AG04449 (cell line): Measurements from ENCODE around the gene UHMK1.
"Not testable (repeated sequence)": the region's sequence is repeated elsewhere in the genome, so short reads cannot be mapped to it uniquely, and the experiment has no call there.

Source experiments
- CTCF ChIA-PET: fragments of 350-600 bp; formaldehyde crosslinking; extraction: SDS; loops from one replicate; lab custom pipeline; 2021; ENCODE audit warnings: antibody characterized with exemption; lab: Yijun Ruan, JAX
- POLR2A ChIA-PET: fragments of 400-600, 350-600 bp; formaldehyde crosslinking; extraction: SDS; loops from one replicate; lab custom pipeline; 2020; ENCODE audit warnings: antibody characterized with exemption, inconsistent platforms; lab: Yijun Ruan, JAX
- DNase-seq: peaks from one replicate; pipeline ENCODE4 v3.0.0-alpha.2; 2010; ENCODE audit warnings: low read depth, low spot score
- H3K4me3 ChIP-seq: 2 replicates; pipeline ENCODE4 v1.5.1; 2011; ENCODE audit warnings: low read depth, mild to moderate bottlenecking, control low read depth, low read length
- TF ChIP-seq, protein P1 (sequence below): IDR thresholded peaks from one replicate; pipeline ENCODE4 v1.5.1; 2011; ENCODE audit warnings: mild to moderate bottlenecking, moderate library complexity, low read length, control low read depth, inconsistent platforms; ENCODE audit not compliant: insufficient read depth; ENCODE audit errors: missing control alignments

UHMK1 gene

GRCh38 chr1:162487241-162487640 is 10.4 kb upstream of the UHMK1 start:
- ChIA-PET CTCF (no interaction called here), POLR2A (no interaction called here)
- TF ChIP-seq, protein P1, sequence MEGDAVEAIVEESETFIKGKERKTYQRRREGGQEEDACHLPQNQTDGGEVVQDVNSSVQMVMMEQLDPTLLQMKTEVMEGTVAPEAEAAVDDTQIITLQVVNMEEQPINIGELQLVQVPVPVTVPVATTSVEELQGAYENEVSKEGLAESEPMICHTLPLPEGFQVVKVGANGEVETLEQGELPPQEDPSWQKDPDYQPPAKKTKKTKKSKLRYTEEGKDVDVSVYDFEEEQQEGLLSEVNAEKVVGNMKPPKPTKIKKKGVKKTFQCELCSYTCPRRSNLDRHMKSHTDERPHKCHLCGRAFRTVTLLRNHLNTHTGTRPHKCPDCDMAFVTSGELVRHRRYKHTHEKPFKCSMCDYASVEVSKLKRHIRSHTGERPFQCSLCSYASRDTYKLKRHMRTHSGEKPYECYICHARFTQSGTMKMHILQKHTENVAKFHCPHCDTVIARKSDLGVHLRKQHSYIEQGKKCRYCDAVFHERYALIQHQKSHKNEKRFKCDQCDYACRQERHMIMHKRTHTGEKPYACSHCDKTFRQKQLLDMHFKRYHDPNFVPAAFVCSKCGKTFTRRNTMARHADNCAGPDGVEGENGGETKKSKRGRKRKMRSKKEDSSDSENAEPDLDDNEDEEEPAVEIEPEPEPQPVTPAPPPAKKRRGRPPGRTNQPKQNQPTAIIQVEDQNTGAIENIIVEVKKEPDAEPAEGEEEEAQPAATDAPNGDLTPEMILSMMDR = no peak
- H3K4me3 ChIP-seq = no peak overlapping the region
- DNase-seq = no peak

- CTCF ChIA-PET = no interaction called here
- H3K4me3 ChIP-seq = no peak overlapping the region
- TF ChIP-seq, protein P1 = no peak
- no peak for DNase-seq
- POLR2A ChIA-PET = no interaction called here
Measured at GRCh38 chr1:162488219-162488618, 9.4 kb upstream of the UHMK1 start.

- POLR2A ChIA-PET = not testable (repeated sequence)
Measured at GRCh38 chr1:162495531-162496233, 1.9 kb upstream of the UHMK1 start.

DNA sequence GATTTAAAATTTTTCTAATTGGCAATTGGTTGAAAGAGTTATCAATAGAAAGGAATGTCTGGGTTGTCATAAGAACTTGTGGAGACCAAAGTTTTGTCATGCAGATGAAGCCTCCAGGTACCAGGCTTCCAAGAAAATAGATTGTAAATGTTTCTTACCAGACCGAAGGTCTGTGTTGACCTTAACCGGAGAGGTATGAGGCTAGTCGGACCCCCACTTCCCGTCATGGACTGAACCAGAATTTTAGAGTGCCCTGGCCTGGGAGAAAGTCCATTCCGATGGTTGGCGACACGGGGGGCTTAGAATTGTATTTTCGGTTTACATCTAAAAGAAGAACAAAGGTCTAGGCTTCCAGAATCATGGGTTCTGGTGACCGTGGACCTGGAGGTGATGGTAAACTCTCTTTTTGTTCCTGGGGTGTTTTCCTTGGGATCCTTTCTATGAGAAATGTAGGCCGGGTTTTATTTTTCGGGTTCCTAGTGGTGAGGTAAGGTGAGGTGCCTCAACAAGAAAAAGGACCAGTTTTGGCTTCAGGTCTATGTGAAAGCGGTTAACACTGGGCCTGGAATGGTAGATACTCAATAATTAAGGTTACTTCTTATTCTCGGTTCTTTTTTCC is 405 bp upstream of the UHMK1 start:
- ChIA-PET POLR2A (no interaction called here), CTCF (no interaction called here)
- TF ChIP-seq, protein P1 = no peak
- H3K4me3 ChIP-seq = peak overlapping the region; percentile 94
- DNase-seq = no peak

More at GRCh38 chr1:162495531-162496233, 1.9 kb upstream of the UHMK1 start:
- DNase-seq, H3K4me3 ChIP-seq, CTCF ChIA-PET: not testable (repeated sequence)

DNA sequence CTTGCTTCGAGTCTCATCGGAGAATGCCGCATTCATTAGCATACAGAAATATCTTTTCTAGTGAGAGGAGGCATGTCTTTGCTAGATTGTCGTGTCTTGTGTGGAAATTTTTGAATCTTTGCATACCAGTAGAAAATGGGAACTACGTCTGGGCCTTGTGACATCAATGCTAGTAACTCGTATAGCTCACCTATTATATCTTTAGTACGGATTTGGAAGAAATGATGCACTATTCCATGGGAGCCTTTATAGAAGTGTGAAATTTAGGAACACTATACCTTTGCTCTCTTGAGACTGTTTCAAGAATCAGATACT is 835 bp downstream of the UHMK1 start:
- ChIA-PET POLR2A (no interaction called here), CTCF (interaction anchor here (1.0 to 1.2 kb wide), 2 partner anchors 101 to 442 kb away, joined by 3 read pairs; no protein-coding TSS in a partner anchor)
- TF ChIP-seq, protein P1 = no peak
- DNase-seq = no peak
- peak overlapping the region; percentile 94 for H3K4me3 ChIP-seq

GRCh38 chr1:162500805-162501204 is 3.2 kb downstream of the UHMK1 start:
- H3K4me3 ChIP-seq = no peak overlapping the region
- no peak for DNase-seq
- TF ChIP-seq, protein P1 = no peak
- CTCF ChIA-PET = interaction anchor here (1.8 kb wide), 1 partner anchor 113 kb away, joined by 4 read pairs; no protein-coding TSS in a partner anchor
- POLR2A ChIA-PET = no interaction called here
